Peyer's patch (tissue), 4 donors: ENCODE data around the gene GDPD5. TPM values are rescaled to one million over a fixed set of nuclear protein-coding genes. Genes with fewer than 3 reads are reported as not detected.
A peak's percentile ranks its signal among the peaks of the same experiment; 100 is the strongest.

Experiments
- DNase-seq, 3 donors: peaks; one replicate each; pipeline ENCODE4 v3.0.0-alpha.2; 2017 to 2019
- H3K27ac ChIP-seq, 4 donors: fragments of 200-600 bp; sonication (generic); one replicate each; pipeline ENCODE4 v1.5.1; 2016 to 2019
- H3K27me3 ChIP-seq, 2 donors: fragments of 200-600 bp; sonication (generic); one replicate each; pipeline ENCODE4 v1.5.1; 2019
- H3K36me3 ChIP-seq, 3 donors: fragments of 200-600 bp; sonication (generic); one replicate each; pipeline ENCODE4 v1.5.1; 2016 to 2019
- H3K4me1 ChIP-seq, 4 donors: fragments of 200-600 bp; sonication (generic); one replicate each; pipeline ENCODE4 v1.5.1; 2016 to 2019
- H3K4me3 ChIP-seq, 4 donors: fragments of 200-600 bp; sonication (generic); 1 replicate in 3 of 4; 2 replicates in 1 of 4; pipeline ENCODE4 v1.5.1; 2016 to 2019; ENCODE audit warnings: mild to moderate bottlenecking in 1 of 4
- H3K9me3 ChIP-seq, 4 donors: fragments of 200-600 bp; sonication (generic); one replicate each; pipeline ENCODE4 v1.5.1; 2016 to 2019; ENCODE audit warnings: mild to moderate bottlenecking in 1 of 4
- POLR2A ChIP-seq, 2 donors: fragments of 450-650 bp; IDR thresholded peaks; one replicate each; pipeline ENCODE4 v1.5.1; 2017; ENCODE audit warnings: antibody characterized with exemption in 2 of 2, mild to moderate bottlenecking in 2 of 2, moderate library complexity in 2 of 2
- total RNA-seq, 4 donors: library from RNA; depleted of rRNA; stranded (reverse); fragments of >200 nt; gene quantifications; one replicate each; pipeline ENCODE4 v1.1.0, GENCODE V29; 2016
- TF ChIP-seq, protein P1 (sequence below), 6 experiments: fragments of 450-650 bp in 4 of 6; fragments of 200-600 bp in 2 of 6; sonication (generic) in 1 of 6; IDR thresholded peaks; one replicate each; pipeline ENCODE4 v1.5.1; 2017 to 2019; ENCODE audit warnings: antibody characterized with exemption in 6 of 6, mild to moderate bottlenecking in 3 of 6, moderate library complexity in 1 of 6

Gene GDPD5, protein sequence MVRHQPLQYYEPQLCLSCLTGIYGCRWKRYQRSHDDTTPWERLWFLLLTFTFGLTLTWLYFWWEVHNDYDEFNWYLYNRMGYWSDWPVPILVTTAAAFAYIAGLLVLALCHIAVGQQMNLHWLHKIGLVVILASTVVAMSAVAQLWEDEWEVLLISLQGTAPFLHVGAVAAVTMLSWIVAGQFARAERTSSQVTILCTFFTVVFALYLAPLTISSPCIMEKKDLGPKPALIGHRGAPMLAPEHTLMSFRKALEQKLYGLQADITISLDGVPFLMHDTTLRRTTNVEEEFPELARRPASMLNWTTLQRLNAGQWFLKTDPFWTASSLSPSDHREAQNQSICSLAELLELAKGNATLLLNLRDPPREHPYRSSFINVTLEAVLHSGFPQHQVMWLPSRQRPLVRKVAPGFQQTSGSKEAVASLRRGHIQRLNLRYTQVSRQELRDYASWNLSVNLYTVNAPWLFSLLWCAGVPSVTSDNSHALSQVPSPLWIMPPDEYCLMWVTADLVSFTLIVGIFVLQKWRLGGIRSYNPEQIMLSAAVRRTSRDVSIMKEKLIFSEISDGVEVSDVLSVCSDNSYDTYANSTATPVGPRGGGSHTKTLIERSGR
- total RNA-seq: 10 to 100 TPM in 3 of 4 donors, 1 to 10 TPM in 1; 2.5 to 48.9 (median 22.2) TPM

DNA sequence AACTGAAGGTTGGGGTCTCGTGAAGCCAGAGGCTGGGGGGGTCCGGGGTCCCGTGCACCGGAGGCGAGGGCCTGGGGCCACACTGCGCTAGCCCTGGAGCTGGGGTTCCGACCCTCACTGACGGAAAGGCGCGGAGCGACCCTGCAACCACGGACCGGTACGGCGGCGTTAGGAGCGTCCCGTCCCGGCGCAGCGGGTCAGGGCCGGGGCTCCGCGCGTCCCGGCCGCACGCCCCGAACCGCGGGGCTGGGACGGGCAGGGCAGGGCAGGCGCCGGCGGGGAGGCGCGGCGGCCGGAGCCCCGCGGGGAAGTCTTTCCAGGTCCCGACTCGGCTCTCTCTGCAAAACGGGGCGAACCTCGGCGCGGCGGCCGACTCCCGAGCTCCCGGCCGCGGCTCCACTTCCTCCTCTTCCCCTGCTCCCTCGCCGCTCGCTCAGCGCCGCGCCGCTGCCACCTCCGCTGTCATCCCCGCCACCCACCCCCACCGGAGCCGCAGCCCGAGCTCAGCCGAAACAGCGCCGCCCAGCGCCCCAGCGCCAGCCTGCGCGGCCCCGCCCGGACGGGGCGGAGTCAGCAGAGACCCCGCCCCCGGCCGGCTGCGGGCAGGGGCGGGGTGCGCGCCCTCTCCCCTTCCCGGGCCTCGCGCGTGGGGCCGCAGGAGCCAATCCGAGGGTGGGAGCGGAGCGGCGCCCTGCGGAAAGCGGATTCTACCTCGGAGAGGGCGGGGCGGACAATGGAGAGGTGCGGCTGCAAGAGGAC, at the start of gene GDPD5:
Gene GDPD5, minus strand, starts transcription at position 509 of the 759 bp plus-strand sequence. CDS start 48,206 bp downstream, outside the sequence.
- peak within 1 kb of the TSS; percentile 46 to 87 (median 80) for H3K4me3 ChIP-seq
- no peaks in the 10 kb centered on the region for H3K36me3 ChIP-seq
- H3K4me1 ChIP-seq: peaks cover 0 to 17% (median 0%) of the 10 kb centered on the region in 4 donors
- H3K27me3 ChIP-seq: no peaks in the 10 kb centered on the region
- peak; percentile 77 to 92 (median 89) for DNase-seq
- H3K9me3 ChIP-seq: no peaks in the 10 kb centered on the region
- peak within 1 kb of the TSS in 2 of 4 donors; percentile 37 to 68 for H3K27ac ChIP-seq
- TF ChIP-seq POLR2A (IDR thresholded peaks at IDR 0.05): peak in 1 of 2 donors; percentile 30
- TF ChIP-seq, protein P1, sequence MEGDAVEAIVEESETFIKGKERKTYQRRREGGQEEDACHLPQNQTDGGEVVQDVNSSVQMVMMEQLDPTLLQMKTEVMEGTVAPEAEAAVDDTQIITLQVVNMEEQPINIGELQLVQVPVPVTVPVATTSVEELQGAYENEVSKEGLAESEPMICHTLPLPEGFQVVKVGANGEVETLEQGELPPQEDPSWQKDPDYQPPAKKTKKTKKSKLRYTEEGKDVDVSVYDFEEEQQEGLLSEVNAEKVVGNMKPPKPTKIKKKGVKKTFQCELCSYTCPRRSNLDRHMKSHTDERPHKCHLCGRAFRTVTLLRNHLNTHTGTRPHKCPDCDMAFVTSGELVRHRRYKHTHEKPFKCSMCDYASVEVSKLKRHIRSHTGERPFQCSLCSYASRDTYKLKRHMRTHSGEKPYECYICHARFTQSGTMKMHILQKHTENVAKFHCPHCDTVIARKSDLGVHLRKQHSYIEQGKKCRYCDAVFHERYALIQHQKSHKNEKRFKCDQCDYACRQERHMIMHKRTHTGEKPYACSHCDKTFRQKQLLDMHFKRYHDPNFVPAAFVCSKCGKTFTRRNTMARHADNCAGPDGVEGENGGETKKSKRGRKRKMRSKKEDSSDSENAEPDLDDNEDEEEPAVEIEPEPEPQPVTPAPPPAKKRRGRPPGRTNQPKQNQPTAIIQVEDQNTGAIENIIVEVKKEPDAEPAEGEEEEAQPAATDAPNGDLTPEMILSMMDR (IDR thresholded peaks at IDR 0.05): peak; percentile 22 to 69 (median 52)

DNA sequence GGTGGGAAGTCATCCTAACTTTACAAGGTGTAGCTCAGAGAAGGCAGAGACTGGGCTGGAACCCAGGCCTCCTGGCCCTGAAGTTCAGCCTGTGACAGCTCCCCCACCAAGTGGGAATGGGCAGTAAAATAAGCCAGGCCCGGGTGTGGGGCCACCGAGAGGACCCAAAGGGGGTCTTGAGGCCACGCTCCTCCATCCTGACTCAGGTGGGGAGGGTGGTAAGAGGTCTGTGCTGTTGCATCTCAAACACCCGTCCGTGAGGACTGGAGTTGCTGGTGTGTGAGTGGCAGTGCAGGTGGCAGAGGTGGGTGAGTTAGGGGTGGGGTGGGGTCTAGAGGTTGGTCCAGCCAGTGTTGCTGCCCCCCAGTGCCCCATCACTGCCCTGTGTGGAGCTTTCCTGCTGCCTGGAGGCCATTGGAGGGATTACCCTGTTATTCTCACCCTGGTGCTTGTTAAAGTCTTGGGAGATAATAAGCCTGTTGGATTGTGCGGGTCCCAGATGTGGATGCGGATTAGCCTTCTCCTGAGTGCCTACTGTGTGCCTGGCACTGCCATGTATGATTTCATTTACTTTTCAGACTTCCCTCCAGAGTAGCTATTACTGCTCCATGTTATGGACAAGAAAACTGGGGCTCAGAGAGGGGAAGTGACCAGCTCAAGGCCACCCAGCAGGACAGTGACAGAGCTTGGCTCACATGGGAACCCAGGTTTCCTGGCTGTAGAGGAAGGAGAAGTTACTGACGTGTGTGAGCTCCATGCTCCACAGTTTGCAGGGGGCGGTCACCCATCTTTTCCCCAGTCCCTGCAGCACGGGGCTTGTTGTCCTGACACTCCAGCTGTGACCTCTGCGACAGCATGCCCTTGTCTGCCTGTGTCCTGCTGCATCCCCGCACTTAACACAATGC, 49.2 kb upstream of the GDPD5 start:
- peaks cover 0 to 7% (median 0%) of the 10 kb centered on the region in 4 donors for H3K4me1 ChIP-seq
- no peak overlapping the region for H3K4me3 ChIP-seq
- no peaks in the 10 kb centered on the region for H3K27me3 ChIP-seq
- no peak for TF ChIP-seq POLR2A (IDR thresholded peaks at IDR 0.05)
- TF ChIP-seq, protein P1 (IDR thresholded peaks at IDR 0.05): peak in 1 of 6 experiments; percentile 2
- H3K36me3 ChIP-seq: peaks cover 0 to 35% (median 0%) of the 10 kb centered on the region in 3 donors
- H3K9me3 ChIP-seq: no peaks in the 10 kb centered on the region
- H3K27ac ChIP-seq: no peak overlapping the region
- no peak for DNase-seq

DNA sequence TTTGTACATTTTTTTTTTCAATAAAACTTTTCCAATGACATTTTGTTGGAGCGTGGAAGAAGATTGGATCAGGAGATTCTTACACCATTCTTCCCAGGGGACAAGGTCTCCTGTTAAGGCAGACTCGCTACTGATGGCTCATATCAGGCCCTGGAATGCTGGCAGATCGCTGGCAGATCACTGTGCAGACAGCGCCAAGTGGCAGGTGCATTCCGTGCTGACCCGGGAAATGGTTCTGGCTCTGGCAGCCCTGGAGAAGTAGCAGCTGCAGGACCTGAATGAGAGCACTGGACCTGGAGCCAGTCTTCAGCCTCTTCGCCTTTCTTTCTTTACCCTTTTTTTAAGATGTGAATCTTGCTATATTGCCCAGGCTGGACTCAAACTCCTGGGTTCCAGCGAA, 47.0 kb upstream of the GDPD5 start:
- no peak for DNase-seq
- TF ChIP-seq POLR2A (IDR thresholded peaks at IDR 0.05): no peak
- TF ChIP-seq, protein P1 (IDR thresholded peaks at IDR 0.05): no peak
- peaks cover 0 to 57% (median 0%) of the 10 kb centered on the region in 3 donors for H3K36me3 ChIP-seq
- H3K27me3 ChIP-seq: no peaks in the 10 kb centered on the region
- H3K9me3 ChIP-seq: no peaks in the 10 kb centered on the region
- H3K4me3 ChIP-seq: no peak overlapping the region
- no peak overlapping the region for H3K27ac ChIP-seq
- peaks cover 0 to 7% (median 0%) of the 10 kb centered on the region in 4 donors for H3K4me1 ChIP-seq

DNA sequence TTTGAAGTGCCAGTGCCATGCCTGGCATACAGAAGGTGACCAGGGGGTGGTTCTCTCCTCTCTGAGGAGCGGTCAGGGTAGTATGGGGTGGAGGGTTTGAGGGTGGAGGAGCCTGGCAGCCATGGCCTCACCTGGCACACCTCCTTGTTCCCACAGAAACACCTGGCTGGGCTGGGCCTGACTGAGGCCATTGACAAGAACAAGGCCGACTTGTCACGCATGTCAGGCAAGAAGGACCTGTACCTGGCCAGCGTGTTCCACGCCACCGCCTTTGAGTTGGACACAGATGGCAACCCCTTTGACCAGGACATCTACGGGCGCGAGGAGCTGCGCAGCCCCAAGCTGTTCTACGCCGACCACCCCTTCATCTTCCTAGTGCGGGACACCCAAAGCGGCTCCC, 45.9 kb upstream of the GDPD5 start:
- Histone ChIP-seq H3K4me1 (peaks cover 0 to 2% (median 0%) of the 10 kb centered on the region in 4 donors), H3K4me3 (no peak overlapping the region), H3K27me3 (no peaks in the 10 kb centered on the region), H3K9me3 (no peaks in the 10 kb centered on the region), H3K36me3 (peaks cover 0 to 67% (median 0%) of the 10 kb centered on the region in 3 donors), H3K27ac (no peak overlapping the region)
- DNase-seq: no peak
- TF ChIP-seq, protein P1 (IDR thresholded peaks at IDR 0.05): no peak
- TF ChIP-seq POLR2A (IDR thresholded peaks at IDR 0.05): no peak
